Pancreas (tissue), 10 donors: ENCODE measurements around the gene NKX1-1. TPM values are rescaled to one million over a fixed set of nuclear protein-coding genes. Genes with fewer than 3 reads are reported as not detected.

Experiments
- ATAC-seq, 4 donors: fragments of 200-7000 bp; cut with Tn5 transposase; one replicate each; pipeline versions ENCODE4 v1.8.0 to v1.9.1; 2020; ENCODE audit warnings: mild to moderate bottlenecking in 4 of 4, moderate library complexity in 4 of 4
- DNase-seq, 6 donors: peaks; one replicate each; pipeline ENCODE4 v3.0.0-alpha.2; 2020
- FAIRE-seq: peaks from 2 replicates; lab custom pipeline; 2012; peaks lifted over from hg19 to GRCh38; lab: Jason Lieb, UNC
- H3K27ac ChIP-seq, 4 donors: fragments of 200-600 bp; sonication (generic); 1 replicate in 3 of 4; 2 replicates in 1 of 4; pipeline versions ENCODE4 v1.5.0 to v1.8.0; 2020
- H3K27me3 ChIP-seq, 4 donors: fragments of 200-600 bp; one replicate each; pipeline ENCODE4 v1.8.0; 2021
- H3K36me3 ChIP-seq, 3 donors: fragments of 200-600 bp; sonication (generic) in 1 of 3; one replicate each; pipeline versions ENCODE4 v1.5.0 to v1.8.0; 2020 to 2021
- H3K4me1 ChIP-seq, 3 donors: fragments of 200-600 bp; one replicate each; pipeline ENCODE4 v1.8.0; 2021
- H3K4me3 ChIP-seq, 4 donors: fragments of 200-600 bp; sonication (generic) in 2 of 4; one replicate each; pipeline versions ENCODE4 v1.5.0 to v1.8.0; 2020 to 2021
- H3K9me3 ChIP-seq, 4 donors: fragments of 200-600 bp; one replicate each; pipeline ENCODE4 v1.8.0; 2021
- WGBS, 2 donors: extraction: QIAGEN DNeasy Blood & Tissue Kit; methylation state at CpG; one replicate each; pipeline ENCODE4 v1.1.7; 2013; 5-methylcytosine and 5-hydroxymethylcytosine counted together
- intact Hi-C, 3 donors: fragments of 100-400 bp; cut with DNase I; formaldehyde crosslinking; loops; one replicate each; pipeline versions ENCODE4 v1.11.1 to v1.14.2; 2022
- polyA plus RNA-seq, 2 donors: library from polyadenylated mRNA; stranded (reverse); fragments of 200-250 nt; gene quantifications; one replicate each; pipeline ENCODE4 v1.2.3, GENCODE V29; 2013
- total RNA-seq, 6 donors: library from RNA; stranded (reverse); fragmentation: NEBNext Ultra II Directional in 4 of 6; extraction: Animal tissue kit (Norgen Biotek cat#: 25700) in 4 of 6; gene quantifications; one replicate each; pipeline versions ENCODE4 v1.2.1 to v1.2.4, GENCODE V29; 2021 to 2023
- TF ChIP-seq, protein P1 (sequence below), 4 donors: fragments of 200-600 bp; sonication (generic) in 3 of 4; IDR thresholded peaks; one replicate each; pipeline versions ENCODE4 v1.5.0 to v1.8.0; 2021; ENCODE audit warnings: antibody characterized with exemption in 4 of 4
- donor health status: healthy with polysubstance abuse.
- donor health status: DM: no; HTN: no; CAD: no; lungs with moderate emphysema.
- donor health status: DM: no; HTN: no; CAD: no.
- donor health status: control.
- donor health status: control.
- donor health status: Bipolar disorder and iron deficiency.
- donor health status: DM: yes; HTN: yes; CAD: no.
- donor health status: DM: no; HTN: no; CAD: no.
- donor health status: DM: no; HTN: no; CAD: no.
- donor health status: DM: yes; HTN: yes; CAD: no.

The NKX1-1 gene
- total and polyA plus RNA-seq, 8 donors = not detected

DNA sequence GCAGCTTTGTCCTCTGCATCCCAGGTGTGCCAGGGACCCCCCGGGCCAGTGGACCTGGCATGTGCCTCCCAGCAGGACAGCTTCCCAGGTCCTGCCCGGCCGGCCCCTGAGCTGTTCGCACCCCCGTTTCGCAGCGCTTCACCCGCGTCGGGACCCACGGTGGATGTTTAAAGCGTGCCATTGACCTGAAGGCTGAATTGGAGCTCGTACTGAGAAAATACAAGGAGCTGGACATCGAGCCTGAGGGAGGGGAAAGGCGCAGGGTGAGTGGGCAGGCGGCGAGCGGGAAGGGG, 51.3 kb downstream of the NKX1-1 start:
- Histone ChIP-seq H3K4me1 (no peaks in the 10 kb centered on the region), H3K36me3 (peaks cover 0 to 8% (median 0%) of the 10 kb centered on the region in 3 donors), H3K4me3 (no peak overlapping the region), H3K9me3 (no peaks in the 10 kb centered on the region), H3K27me3 (no peaks in the 10 kb centered on the region), H3K27ac (no peak overlapping the region)
- DNase-seq (peak in 1 of 6 donors; percentile 68), ATAC-seq (no peak), FAIRE-seq (no peak)
- 92 to 97% methylated on average over 18 of the region's 18 CpGs for WGBS, 2 donors
- intact Hi-C loops = loop anchor here in 2 of 3 donors (5.0 to 10.0 kb wide), 4 partner anchors 157 to 277 kb away; no protein-coding TSS in a partner anchor
- TF ChIP-seq, protein P1, sequence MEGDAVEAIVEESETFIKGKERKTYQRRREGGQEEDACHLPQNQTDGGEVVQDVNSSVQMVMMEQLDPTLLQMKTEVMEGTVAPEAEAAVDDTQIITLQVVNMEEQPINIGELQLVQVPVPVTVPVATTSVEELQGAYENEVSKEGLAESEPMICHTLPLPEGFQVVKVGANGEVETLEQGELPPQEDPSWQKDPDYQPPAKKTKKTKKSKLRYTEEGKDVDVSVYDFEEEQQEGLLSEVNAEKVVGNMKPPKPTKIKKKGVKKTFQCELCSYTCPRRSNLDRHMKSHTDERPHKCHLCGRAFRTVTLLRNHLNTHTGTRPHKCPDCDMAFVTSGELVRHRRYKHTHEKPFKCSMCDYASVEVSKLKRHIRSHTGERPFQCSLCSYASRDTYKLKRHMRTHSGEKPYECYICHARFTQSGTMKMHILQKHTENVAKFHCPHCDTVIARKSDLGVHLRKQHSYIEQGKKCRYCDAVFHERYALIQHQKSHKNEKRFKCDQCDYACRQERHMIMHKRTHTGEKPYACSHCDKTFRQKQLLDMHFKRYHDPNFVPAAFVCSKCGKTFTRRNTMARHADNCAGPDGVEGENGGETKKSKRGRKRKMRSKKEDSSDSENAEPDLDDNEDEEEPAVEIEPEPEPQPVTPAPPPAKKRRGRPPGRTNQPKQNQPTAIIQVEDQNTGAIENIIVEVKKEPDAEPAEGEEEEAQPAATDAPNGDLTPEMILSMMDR (IDR thresholded peaks at IDR 0.05) = no peak

DNA sequence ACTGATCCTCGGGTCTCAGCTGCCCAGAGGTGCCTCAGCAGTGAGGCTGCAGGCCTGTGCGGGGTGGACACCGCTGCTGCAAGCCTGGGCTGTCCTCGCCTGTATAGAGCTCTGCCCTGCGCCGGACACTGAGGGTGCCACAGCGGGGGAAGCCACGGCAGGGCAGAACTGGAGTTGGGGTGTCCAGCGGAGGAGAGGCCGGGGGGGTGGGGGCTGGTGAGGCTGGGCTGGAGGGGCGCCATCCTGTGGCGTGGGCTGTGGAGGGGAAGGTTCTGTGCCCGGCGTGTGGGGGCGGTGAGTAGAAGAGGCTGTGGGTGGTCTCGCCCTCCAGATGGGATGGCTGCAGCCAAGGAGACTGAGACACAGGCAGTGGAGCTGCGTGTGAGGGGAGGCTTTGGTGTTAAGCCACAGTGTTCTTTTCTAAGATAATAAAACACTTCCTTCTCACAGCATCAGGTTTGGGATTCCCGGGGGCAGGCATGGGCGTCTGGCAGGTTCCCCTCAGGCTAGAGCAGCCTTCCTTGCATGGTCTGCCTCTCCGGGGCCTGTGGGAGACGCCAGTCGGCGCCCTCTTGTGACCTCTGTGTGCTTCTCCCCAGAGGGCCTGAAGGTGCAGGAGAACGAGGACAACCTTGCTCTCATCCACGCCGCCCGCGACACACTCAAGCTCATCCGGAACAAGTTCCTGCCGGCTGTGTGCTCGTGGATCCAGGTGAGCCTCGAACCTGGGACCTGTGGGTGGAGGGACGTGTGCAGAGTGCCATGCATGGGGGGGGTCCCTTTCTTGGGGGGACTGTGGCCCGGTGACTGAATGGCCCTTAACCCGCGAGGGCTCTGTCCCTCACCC, 51.9 kb downstream of the NKX1-1 start:
- DNase-seq = peak in 2 of 6 donors; percentile 36 to 71
- ATAC-seq = no peak
- FAIRE-seq = no peak
- TF ChIP-seq, protein P1 (IDR thresholded peaks at IDR 0.05) = no peak
- Histone ChIP-seq H3K4me1 (no peaks in the 10 kb centered on the region), H3K9me3 (no peaks in the 10 kb centered on the region), H3K27me3 (no peaks in the 10 kb centered on the region), H3K36me3 (peaks cover 0 to 8% (median 0%) of the 10 kb centered on the region in 3 donors), H3K4me3 (no peak overlapping the region), H3K27ac (no peak overlapping the region)
- 90 to 94% methylated on average over 36 of the region's 36 CpGs for WGBS, 2 donors
- intact Hi-C loops = loop anchor here in 2 of 3 donors (5.0 to 10.0 kb wide), 3 partner anchors 158 to 278 kb away; no protein-coding TSS in a partner anchor

DNA sequence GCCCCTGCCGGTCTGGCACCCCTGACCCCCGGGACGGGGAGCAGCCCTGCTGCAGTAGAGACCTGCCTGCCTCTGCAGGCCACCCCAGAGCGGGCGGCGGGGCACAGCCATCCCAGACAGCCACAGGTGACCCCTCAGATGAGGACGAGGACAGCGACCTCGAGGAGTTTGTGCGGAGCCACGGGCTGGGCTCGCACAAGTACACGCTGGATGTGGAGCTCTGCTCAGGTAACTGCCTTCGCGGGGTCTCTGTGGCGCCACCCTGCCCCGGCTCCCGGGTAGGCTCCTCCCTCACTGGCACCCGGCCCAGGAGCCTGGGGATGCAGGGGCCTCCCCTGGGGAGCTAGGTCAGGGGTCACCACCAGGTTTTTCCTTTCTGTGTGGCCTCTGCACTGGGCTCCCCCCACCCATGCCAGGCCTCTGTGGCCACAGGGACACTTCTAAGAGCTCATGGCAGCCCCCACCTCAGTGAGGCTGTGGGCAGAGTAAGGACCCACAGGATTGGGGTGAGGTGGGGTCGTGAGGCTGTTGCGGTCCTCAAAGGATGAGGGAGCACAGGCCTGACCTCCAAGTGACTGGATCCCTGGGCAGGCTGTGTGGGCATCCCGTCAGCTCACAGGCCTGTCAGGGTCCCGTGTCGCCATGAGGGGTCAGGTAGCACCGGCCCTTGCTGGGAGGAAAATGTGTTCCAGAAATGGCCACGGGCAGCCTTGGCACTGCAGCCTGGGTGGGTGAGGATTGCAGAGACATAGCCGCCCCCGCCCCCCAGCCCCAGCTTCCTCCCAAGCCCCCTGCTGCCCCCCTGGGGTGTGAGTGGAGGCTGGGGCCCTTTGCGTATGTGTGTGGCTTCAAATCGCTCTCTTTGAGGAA, 52.8 kb downstream of the NKX1-1 start:
- H3K27ac ChIP-seq = no peak overlapping the region
- intact Hi-C loops = loop anchor here in 2 of 3 donors (5.0 to 10.0 kb wide), 3 partner anchors 159 to 279 kb away; no protein-coding TSS in a partner anchor
- H3K36me3 ChIP-seq = peaks cover 0 to 8% (median 0%) of the 10 kb centered on the region in 3 donors
- no peak overlapping the region for H3K4me3 ChIP-seq
- ATAC-seq = no peak
- H3K4me1 ChIP-seq = peaks cover 2 to 5% (median 2%) of the 10 kb centered on the region in 3 donors
- no peaks in the 10 kb centered on the region for H3K27me3 ChIP-seq
- WGBS, 2 donors = 86 to 89% methylated on average over 30 of the region's 30 CpGs
- TF ChIP-seq, protein P1 (IDR thresholded peaks at IDR 0.05) = no peak
- no peaks in the 10 kb centered on the region for H3K9me3 ChIP-seq
- peak in 2 of 6 donors; percentile 43 to 75 for DNase-seq
- FAIRE-seq = no peak

Other genes starting within 250 kb of the NKX1-1 start
- gene SPON2, start 233.9 kb downstream of the NKX1-1 start, total RNA-seq = 10 to 100 TPM in 3 of 6 donors, 1 to 10 TPM in 3; 3.1 to 45.2 (median 8.5) TPM
- 10 to 100 TPM; 10.1 to 13.0 TPM for gene SPON2, start 233.9 kb downstream of the NKX1-1 start, polyA plus RNA-seq
- gene CTBP1, start 157.3 kb downstream of the NKX1-1 start, total RNA-seq = 100 to 1,000 TPM in 4 of 6 donors, 10 to 100 TPM in 2; 91.5 to 131 (median 108) TPM
- 100 to 1,000 TPM; 129 to 131 TPM for gene CTBP1, start 157.3 kb downstream of the NKX1-1 start, polyA plus RNA-seq
- gene MAEA, start 116.6 kb downstream of the NKX1-1 start, total RNA-seq = 10 to 100 TPM; 28.6 to 33.0 (median 31.8) TPM
- 10 to 100 TPM; 69.3 to 74.7 TPM for gene MAEA, start 116.6 kb downstream of the NKX1-1 start, polyA plus RNA-seq
- gene UVSSA, start 59.2 kb downstream of the NKX1-1 start, total RNA-seq = 10 to 100 TPM in 5 of 6 donors, 1 to 10 TPM in 1; 9.2 to 24.7 (median 12.4) TPM
- gene UVSSA, start 59.2 kb downstream of the NKX1-1 start, polyA plus RNA-seq = 10 to 100 TPM; 19.5 to 30.9 TPM